Measurements from ENCODE around the gene FGF9. TPM values are rescaled to one million over a fixed set of nuclear protein-coding genes. Genes with fewer than 3 reads are reported as not detected.

The FGF9 gene
- total and polyA plus RNA-seq, 2 donors (not counting 1 experiment from before 2014, with no cell fraction given), result 0.13 to 3.0 TPM

DNA sequence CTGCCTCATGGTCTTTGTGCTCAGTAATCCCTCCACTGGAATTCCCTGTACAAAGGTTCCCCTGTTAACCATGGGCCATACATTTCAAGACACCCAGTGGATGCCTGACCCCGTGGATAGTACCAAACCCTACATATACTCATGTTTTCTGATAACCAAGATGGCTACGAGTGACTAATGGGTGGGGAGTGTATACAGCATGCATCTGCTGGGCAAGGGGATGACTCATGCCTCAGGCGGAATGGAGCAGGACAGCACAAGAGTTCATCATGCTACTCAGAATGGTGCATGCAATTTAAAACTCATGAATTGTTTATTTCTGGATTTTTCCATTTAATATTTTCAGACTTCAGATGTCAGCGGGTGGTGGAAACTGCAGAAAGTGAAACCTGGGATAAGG lies 13.3 kb upstream of the FGF9 start:
- Mint-ChIP-seq H3K27me3 (peaks cover 38% of the 10 kb centered on the region), H3K27ac (no peak overlapping the region), H3K4me1 (no peaks in the 10 kb centered on the region), H3K9me3 (ENCODE audit: insufficient read depth) (no peaks in the 10 kb centered on the region), H3K4me3 (no peak overlapping the region)
- H4K20me1 ChIP-seq (ENCODE audit: control insufficient read depth, insufficient read depth, low read length, poor library complexity, severe bottlenecking), result no peaks in the 10 kb centered on the region
- POLR2A ChIA-PET, result no interaction called here
- no peak for ATAC-seq (ENCODE audit: low read depth)
- H3K4me3 ChIP-seq (ENCODE audit: control extremely low read depth in 1 of 5, extremely low read depth in 1 of 5, insufficient read depth in 1 of 5, low read depth in 2 of 5, low read length in 4 of 5), result no peak overlapping the region
- H3K4me1 ChIP-seq (ENCODE audit: control insufficient read depth in 2 of 2, insufficient read depth in 2 of 2, low read length in 2 of 2), result no peaks in the 10 kb centered on the region
- no peaks in the 10 kb centered on the region for H3K36me3 ChIP-seq (replicated peaks in 1 of 2; ENCODE audit: control extremely low read depth in 1 of 2, control insufficient read depth in 1 of 2, extremely low read depth in 1 of 2, insufficient read depth in 2 of 2, low read length in 1 of 2)
- H2AFZ ChIP-seq (ENCODE audit: insufficient read depth, low read depth, low read length, poor library complexity, severe bottlenecking), result no peak overlapping the region
- no peak overlapping the region for H3K27ac ChIP-seq (ENCODE audit: low read length in 2 of 2)
- CTCF ChIA-PET, result no interaction called here
- no peak for DNase-seq
- H3K27me3 ChIP-seq (replicated peaks in 1 of 4; ENCODE audit: control extremely low read depth in 1 of 4, control insufficient read depth in 3 of 4, insufficient read depth in 4 of 4, low read length in 3 of 4), result peaks cover 0 to 18% (median 10%) of the 10 kb centered on the region in 4 experiments
- H3K79me2 ChIP-seq (ENCODE audit: control insufficient read depth, insufficient read depth, low read length), result no peaks in the 10 kb centered on the region
- WGBS (ENCODE audit: insufficient coverage), result no CpG with 5 or more reads among the region's 4 CpGs
- no peak overlapping the region for H3K9ac ChIP-seq (ENCODE audit: low read length)
- no peak overlapping the region for H3K4me2 ChIP-seq (replicated peaks; ENCODE audit: low read depth, low read length, poor library complexity, severe bottlenecking)
- H3K9me3 ChIP-seq (ENCODE audit: control extremely low read depth in 1 of 3, control insufficient read depth in 2 of 3, insufficient read depth in 1 of 3, low read length in 2 of 3), result peaks cover 2 to 5% (median 5%) of the 10 kb centered on the region in 3 donors
- TF ChIP-seq, protein P1, sequence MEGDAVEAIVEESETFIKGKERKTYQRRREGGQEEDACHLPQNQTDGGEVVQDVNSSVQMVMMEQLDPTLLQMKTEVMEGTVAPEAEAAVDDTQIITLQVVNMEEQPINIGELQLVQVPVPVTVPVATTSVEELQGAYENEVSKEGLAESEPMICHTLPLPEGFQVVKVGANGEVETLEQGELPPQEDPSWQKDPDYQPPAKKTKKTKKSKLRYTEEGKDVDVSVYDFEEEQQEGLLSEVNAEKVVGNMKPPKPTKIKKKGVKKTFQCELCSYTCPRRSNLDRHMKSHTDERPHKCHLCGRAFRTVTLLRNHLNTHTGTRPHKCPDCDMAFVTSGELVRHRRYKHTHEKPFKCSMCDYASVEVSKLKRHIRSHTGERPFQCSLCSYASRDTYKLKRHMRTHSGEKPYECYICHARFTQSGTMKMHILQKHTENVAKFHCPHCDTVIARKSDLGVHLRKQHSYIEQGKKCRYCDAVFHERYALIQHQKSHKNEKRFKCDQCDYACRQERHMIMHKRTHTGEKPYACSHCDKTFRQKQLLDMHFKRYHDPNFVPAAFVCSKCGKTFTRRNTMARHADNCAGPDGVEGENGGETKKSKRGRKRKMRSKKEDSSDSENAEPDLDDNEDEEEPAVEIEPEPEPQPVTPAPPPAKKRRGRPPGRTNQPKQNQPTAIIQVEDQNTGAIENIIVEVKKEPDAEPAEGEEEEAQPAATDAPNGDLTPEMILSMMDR (IDR thresholded peaks at IDR 0.05), result no peak
- no peak for TF ChIP-seq EZH2 (IDR thresholded peaks at IDR 0.05; ENCODE audit: borderline replicate concordance, insufficient read depth, low read depth, low read length, poor library complexity, severe bottlenecking)
- intact Hi-C loops (cut with micrococcal nuclease), result no loop called here

DNA sequence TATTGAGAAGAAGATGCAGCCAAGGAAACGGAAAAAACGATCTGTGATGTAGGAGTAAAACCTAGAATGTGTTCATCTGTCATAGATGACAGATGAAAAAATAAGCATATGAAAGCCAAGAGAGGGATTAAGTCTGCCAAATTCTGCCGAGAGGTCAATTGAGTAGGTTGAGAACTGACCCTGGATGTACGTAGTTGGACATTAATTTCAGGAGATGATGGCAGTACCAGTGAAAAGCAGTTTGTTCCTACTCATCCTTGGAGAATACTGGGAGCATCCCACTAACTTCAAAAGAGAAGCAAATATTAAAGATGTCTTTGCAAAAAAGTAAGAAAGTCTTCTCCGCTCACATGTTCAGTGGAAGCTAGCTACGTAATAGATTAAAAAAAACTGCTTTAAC lies 11.8 kb upstream of the FGF9 start:
- DNase-seq, result no peak
- Mint-ChIP-seq H3K9me3 (ENCODE audit: insufficient read depth) (no peaks in the 10 kb centered on the region), H3K27ac (no peak overlapping the region), H3K4me1 (no peaks in the 10 kb centered on the region), H3K27me3 (peaks cover 35% of the 10 kb centered on the region), H3K4me3 (no peak overlapping the region)
- intact Hi-C loops (cut with micrococcal nuclease), result no loop called here
- WGBS (ENCODE audit: insufficient coverage), result 70% methylated on average over 3 of the region's 6 CpGs
- H3K36me3 ChIP-seq (replicated peaks in 1 of 2; ENCODE audit: control extremely low read depth in 1 of 2, control insufficient read depth in 1 of 2, extremely low read depth in 1 of 2, insufficient read depth in 2 of 2, low read length in 1 of 2), result no peaks in the 10 kb centered on the region
- no peaks in the 10 kb centered on the region for H4K20me1 ChIP-seq (ENCODE audit: control insufficient read depth, insufficient read depth, low read length, poor library complexity, severe bottlenecking)
- no peak overlapping the region for H3K4me3 ChIP-seq (ENCODE audit: control extremely low read depth in 1 of 5, extremely low read depth in 1 of 5, insufficient read depth in 1 of 5, low read depth in 2 of 5, low read length in 4 of 5)
- peaks cover 2 to 5% (median 5%) of the 10 kb centered on the region in 3 donors for H3K9me3 ChIP-seq (ENCODE audit: control extremely low read depth in 1 of 3, control insufficient read depth in 2 of 3, insufficient read depth in 1 of 3, low read length in 2 of 3)
- no peak overlapping the region for H3K9ac ChIP-seq (ENCODE audit: low read length)
- TF ChIP-seq, protein P1 (IDR thresholded peaks at IDR 0.05), result no peak
- TF ChIP-seq EZH2 (IDR thresholded peaks at IDR 0.05; ENCODE audit: borderline replicate concordance, insufficient read depth, low read depth, low read length, poor library complexity, severe bottlenecking), result no peak
- no peak overlapping the region for H2AFZ ChIP-seq (ENCODE audit: insufficient read depth, low read depth, low read length, poor library complexity, severe bottlenecking)
- no peak for ATAC-seq (ENCODE audit: low read depth)
- no peak overlapping the region for H3K4me2 ChIP-seq (replicated peaks; ENCODE audit: low read depth, low read length, poor library complexity, severe bottlenecking)
- peaks cover 0 to 18% (median 10%) of the 10 kb centered on the region in 4 experiments for H3K27me3 ChIP-seq (replicated peaks in 1 of 4; ENCODE audit: control extremely low read depth in 1 of 4, control insufficient read depth in 3 of 4, insufficient read depth in 4 of 4, low read length in 3 of 4)
- no peaks in the 10 kb centered on the region for H3K79me2 ChIP-seq (ENCODE audit: control insufficient read depth, insufficient read depth, low read length)
- ChIA-PET POLR2A (no interaction called here), CTCF (no interaction called here)
- no peak overlapping the region for H3K27ac ChIP-seq (ENCODE audit: low read length in 2 of 2)
- H3K4me1 ChIP-seq (ENCODE audit: control insufficient read depth in 2 of 2, insufficient read depth in 2 of 2, low read length in 2 of 2), result no peaks in the 10 kb centered on the region
